NCI-H2029 treated with DMSO at 0.1 percent for 48 hours (cell line): Measurements from ENCODE around the gene RXRA.

Experiments used
- DNase-seq: peaks from one replicate; lab custom pipeline; 2025; lab: John Stamatoyannopoulos, UW

RXRA gene

DNA sequence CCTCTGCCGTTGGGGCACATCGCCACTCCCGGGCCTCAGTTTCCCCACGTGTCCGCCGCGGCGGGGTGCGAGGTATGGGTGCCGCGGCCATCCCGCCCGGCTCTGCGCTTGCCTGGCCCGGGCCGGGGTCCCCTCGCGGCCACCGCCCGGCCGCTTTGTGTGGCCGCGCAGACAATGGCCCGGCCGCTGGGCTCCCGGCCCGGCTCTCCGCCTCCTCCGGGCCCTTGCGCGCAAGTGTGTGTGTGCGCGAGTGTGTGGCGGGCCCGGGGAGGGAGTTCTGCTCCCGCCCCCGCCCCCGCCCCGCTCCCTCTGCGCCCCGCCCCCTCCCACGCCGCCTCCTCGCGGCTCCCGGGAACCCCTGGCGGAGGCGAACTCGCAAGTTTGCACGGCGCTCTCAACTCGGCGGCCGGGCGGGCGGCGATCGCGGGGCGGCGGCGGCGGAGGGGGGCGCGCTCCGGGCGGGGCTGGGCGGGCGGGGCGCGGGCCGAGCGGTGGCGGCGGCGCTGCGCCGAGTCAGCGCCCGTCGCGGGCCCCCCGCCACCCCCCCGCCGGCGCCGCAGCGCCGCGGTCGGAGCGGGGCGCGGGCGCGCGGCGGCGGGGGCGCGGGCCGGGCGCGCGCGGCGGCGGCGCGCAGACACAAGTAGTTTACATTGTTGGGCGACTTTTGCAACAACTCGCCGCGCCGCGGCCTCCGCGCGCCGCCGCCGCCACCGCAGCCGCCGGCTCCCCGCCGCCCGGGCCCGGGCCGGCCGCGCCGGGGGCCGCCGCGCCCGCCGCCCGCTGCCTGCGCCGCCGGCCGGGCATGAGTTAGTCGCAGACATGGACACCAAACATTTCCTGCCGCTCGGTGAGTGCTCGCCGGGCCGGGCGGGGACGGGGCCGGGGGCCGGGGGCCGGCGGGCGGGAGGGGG, at the start of gene RXRA:
Gene RXRA, plus strand, starts transcription at position 643 of the 911 bp plus-strand sequence. Its CDS starts 177 bp downstream, at position 820.
- DNase-seq, result no peak

GRCh38 chr9:134278286-134278685, 48.0 kb upstream of the RXRA start:
- no peak for DNase-seq

GRCh38 chr9:134278974-134279640, 47.1 kb upstream of the RXRA start:
- no peak for DNase-seq

DNA sequence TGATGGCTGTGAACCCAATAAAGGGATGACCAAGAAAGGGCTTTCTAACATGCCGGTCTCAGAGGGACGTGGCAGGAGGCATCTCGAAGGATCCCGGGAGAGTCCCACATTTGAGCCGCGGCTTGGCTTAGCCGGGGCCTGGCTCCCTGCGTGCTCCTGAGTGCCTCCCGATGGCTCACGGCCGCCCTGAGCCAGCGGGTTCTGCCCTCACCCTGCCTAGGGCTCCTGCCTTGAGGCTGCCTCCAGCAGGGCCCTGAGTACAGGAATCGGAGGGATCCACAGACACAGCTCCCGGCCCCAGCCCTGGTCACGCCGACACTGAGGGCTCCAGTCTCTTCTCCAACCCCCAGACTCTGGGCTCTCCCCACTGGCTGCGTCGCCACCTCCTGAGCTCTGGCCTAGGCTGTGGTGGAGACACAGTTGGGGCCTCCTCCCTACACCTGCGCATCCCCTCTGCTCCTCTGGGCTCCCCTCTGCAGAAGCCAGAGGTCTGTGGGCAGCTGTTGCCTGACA, 44.1 kb upstream of the RXRA start:
- no peak for DNase-seq

DNA sequence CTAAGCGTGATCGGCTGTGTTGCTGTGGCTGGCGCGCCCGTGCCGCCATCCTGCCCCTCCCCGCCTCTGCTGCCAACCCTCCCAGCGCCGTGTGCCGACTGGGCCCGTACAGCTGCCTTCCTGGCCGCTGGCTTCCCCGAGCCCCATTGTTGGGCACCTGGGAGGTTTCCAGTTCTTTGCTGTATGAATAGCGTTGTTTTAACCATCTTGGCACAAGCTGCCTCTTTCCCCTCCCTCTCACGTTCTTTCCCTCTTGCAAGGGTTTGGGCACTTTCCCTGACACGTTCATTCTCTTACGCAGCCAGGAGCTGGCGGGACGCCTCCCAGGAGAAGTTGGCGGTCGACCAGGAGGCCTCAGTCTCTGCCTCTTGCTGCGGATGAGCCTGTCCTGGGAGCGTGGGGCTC, 43.1 kb upstream of the RXRA start:
- DNase-seq, result peak; percentile 75

DNA sequence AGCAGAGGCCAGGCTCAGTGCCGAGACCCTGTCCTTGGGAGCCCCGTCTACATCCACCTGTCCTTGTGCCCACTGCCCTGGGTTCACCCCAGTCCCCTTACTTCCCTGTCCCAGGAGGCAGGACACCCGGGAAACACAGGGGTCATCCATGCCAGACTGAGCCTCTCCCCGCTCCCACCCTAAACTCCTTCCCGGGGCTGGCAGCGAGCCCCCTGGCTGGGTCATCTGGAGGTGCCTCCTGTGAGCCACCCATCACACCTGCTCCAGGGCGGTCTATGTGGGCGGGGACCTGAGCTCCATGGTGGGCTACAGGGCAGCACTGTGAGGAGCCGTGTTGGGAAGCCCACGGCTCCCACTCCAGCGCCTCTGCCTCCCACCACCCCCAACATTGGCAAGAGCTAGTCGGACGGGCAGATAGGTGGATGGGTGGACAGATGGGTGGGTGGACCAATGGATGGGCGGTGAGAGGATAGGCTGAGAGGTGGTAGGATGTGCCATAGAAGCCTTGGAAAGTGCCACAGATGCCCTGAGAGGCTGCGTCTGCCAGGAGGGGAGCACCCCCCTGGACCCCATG, 42.5 kb upstream of the RXRA start:
- DNase-seq, result no peak

- no peak for DNase-seq
These were observed 42.0 kb upstream of the RXRA start for GRCh38 chr9:134284273-134284672.

DNA sequence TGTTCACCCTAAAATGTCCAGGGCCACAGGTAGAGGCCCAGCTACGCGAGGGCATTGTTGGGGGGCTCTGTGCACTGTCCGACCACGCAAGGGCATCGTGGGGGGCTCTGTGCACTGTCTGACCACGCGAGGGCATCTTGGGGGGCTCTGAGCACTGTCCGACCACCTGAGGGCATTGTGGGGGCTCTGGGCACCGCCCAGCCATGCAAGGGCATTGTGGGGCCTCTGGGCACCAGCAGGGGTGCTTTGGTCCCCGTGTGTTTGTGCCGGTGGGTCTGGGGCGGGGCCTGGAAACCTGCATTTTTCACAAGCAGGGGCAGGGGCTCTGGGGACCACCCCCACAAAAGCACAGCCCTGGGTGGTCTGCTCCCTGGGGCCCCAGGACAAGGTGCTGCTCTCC, 41.5 kb upstream of the RXRA start:
- DNase-seq, result no peak

- DNase-seq, result no peak
These were observed 40.9 kb upstream of the RXRA start for GRCh38 chr9:134285215-134285845.

- DNase-seq, result no peak
These were observed 39.6 kb upstream of the RXRA start for GRCh38 chr9:134286471-134287245.

GRCh38 chr9:134287591-134288491, 38.4 kb upstream of the RXRA start:
- DNase-seq, result no peak

DNA sequence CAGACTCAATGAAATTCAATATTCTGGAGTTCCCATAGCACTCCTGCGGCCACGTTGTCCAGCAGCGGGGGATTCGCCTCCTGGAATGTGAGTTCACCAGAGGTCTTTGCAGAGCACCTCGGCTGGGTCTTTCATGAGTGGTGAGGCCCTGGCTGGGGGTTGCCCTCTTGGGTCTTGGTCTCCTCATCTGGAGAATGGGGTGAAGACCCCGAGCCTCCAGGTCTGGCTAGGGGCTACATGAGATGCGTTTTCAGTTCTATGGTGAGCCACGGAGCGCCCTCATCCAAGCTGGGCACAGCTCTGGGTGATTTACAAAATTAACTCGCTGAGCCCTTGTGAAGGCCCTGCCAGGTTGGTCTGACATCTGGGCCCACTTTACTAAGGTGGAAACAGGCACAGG, 37.5 kb upstream of the RXRA start:
- no peak for DNase-seq

DNA sequence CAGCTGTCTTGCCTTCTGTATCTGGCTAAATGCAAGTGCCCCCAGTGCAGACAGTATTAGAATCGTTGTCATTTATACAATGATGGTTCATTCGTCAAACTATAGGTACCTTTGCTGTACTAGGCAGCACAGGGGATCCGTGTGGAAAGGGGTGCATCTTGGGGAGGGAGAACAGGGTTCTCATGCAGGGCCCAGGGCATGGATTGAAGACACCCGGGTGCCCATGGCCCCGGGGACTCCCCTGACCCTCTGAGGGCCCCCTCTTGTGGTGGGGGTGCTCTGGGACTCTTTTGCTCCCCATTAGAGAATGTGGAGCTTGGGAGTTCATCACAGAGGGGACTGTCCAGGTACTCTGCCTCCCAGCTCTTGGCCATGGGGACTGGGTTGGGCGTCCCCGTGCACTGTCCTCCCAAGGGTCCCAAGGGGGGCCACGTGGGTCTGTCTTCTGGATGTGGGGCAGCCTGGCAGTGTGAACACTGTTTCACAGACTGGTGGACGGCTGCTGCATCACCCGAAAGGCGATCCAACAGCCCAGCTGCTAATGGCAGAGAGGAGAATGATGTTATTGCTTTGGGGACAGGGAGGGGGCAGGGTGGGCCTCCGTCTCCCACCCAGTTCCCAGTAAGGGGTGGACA, 36.9 kb upstream of the RXRA start:
- no peak for DNase-seq

- DNase-seq, result no peak
These were observed 35.4 kb upstream of the RXRA start for GRCh38 chr9:134290603-134291451.

DNA sequence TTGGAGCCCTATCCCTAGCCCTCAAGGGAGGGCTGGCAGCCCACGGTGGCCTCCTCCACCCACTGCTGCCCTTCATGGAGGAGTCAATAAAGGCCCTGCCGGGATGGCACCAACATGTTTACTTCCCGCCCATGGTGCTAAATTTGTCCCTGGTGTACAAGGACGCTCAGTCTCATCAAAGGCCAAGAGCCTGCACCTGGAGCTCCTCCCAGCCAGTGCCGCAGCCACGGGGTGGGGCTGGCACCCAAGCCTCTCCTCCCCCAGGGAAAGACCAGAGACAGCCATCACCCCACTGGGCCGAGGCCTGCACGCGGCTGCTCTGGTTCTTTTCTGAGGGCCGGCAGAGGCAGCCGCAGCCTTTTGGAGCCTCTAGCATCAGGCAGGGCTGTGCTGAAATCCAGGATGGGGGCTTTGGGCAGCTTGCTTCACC, 34.8 kb upstream of the RXRA start:
- DNase-seq, result no peak

GRCh38 chr9:134291961-134292871, 34.0 kb upstream of the RXRA start:
- no peak for DNase-seq

DNA sequence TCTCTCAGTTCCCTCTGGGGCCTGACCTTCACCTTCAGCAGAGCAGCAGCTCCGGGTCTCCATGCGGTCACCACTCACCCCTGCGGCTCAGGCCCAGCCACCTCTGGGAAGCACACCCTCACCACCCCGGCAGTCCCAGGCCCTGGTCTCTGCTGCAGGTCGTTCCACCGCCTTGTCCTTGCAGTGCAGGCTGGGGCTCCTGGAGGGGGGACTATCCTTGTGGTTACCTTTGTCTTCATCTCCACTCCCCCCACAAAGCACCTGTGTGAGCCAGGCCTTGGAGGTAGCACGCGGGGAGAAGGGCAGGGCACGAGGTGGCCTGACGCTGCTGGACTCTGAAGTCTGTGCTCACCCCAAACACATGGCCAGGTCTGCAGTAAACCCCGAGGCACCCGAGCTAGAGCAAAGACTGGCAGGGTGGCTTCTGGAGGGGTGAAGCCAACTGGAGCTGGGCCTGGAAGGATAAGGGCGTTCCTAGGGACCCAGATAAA, 33.2 kb upstream of the RXRA start:
- DNase-seq, result no peak
